Measurements from ENCODE around the gene THEMIS.

The THEMIS gene

DNA sequence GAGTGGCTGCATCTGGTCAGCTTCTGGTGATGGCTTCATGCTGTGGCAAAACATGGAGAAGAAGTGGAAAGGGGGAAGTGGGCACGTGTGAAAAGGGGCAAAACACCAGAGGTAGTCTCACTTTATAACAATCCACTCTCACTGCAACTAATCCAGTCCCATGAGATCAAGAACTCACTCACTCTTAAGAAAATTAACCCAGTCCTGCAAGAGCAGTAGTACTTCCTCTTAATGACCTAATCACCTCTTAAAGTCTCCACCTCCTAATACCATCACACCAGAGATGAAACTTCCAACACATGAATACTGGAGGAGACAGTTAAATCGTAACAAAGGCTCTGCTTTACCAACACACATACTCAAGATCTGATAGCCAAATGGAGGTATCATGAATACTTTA, 152.6 kb downstream of the THEMIS start:
- ChIA-PET POLR2A (ENCODE audit: low non-redundant PET) (no interaction called here), CTCF (no interaction called here)
- DNase-seq (ENCODE audit: low spot score) = no peak
- TF ChIP-seq, protein P1, sequence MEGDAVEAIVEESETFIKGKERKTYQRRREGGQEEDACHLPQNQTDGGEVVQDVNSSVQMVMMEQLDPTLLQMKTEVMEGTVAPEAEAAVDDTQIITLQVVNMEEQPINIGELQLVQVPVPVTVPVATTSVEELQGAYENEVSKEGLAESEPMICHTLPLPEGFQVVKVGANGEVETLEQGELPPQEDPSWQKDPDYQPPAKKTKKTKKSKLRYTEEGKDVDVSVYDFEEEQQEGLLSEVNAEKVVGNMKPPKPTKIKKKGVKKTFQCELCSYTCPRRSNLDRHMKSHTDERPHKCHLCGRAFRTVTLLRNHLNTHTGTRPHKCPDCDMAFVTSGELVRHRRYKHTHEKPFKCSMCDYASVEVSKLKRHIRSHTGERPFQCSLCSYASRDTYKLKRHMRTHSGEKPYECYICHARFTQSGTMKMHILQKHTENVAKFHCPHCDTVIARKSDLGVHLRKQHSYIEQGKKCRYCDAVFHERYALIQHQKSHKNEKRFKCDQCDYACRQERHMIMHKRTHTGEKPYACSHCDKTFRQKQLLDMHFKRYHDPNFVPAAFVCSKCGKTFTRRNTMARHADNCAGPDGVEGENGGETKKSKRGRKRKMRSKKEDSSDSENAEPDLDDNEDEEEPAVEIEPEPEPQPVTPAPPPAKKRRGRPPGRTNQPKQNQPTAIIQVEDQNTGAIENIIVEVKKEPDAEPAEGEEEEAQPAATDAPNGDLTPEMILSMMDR (conservative IDR thresholded peaks at IDR 0.05; ENCODE audit: low read depth) = no peak
- no peak overlapping the region for H3K27ac ChIP-seq

DNA sequence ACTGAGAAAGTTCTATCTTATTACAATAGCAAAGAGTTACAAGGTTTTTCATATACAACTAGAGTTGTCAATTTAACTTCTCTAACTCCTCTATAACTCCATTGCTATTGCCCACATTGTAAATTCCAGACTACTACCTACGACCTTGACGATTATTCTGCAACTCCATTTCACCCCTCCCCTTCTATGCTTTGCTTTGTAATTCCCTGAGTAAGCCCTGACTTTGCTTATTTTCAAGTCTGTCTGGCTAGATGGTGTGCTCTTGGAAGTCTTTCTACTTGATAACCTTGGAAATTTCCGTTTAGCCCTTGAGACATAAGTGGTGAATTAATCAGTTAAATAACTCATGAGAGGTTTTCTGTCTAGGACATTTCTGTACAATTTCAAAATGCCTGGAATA, 162.4 kb downstream of the THEMIS start:
- ChIA-PET POLR2A (ENCODE audit: low non-redundant PET) (no interaction called here), CTCF (no interaction called here)
- H3K27ac ChIP-seq = no peak overlapping the region
- TF ChIP-seq, protein P1 (conservative IDR thresholded peaks at IDR 0.05; ENCODE audit: low read depth) = no peak
- no peak for DNase-seq (ENCODE audit: low spot score)

DNA sequence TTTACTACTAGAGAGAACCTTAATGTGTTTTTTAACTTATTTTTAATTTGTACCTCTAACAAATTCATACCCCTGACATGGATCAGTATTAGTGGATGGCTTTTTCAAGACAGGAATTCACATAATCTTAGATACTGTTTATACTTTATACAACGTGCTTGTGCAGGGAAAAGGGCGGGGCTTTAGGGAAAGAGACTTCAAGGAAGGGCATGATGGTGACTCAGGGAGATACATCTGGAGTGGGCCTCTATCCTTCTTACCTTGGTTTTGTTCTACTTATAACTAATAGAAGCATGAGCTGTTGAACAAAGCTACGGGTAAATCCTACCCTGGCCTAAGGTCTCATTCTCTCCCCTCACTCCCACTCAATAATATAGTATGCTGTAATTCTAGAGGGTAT, 163.1 kb downstream of the THEMIS start:
- TF ChIP-seq, protein P1 (conservative IDR thresholded peaks at IDR 0.05; ENCODE audit: low read depth) = no peak
- POLR2A ChIA-PET (ENCODE audit: low non-redundant PET) = no interaction called here
- H3K27ac ChIP-seq = no peak overlapping the region
- DNase-seq (ENCODE audit: low spot score) = peak; percentile 1
- CTCF ChIA-PET = interaction anchor here (0.6 to 2.0 kb wide), 4 partner anchors 11 to 992 kb away, joined by 3 to 8 read pairs (median 4); no protein-coding TSS in a partner anchor

DNA sequence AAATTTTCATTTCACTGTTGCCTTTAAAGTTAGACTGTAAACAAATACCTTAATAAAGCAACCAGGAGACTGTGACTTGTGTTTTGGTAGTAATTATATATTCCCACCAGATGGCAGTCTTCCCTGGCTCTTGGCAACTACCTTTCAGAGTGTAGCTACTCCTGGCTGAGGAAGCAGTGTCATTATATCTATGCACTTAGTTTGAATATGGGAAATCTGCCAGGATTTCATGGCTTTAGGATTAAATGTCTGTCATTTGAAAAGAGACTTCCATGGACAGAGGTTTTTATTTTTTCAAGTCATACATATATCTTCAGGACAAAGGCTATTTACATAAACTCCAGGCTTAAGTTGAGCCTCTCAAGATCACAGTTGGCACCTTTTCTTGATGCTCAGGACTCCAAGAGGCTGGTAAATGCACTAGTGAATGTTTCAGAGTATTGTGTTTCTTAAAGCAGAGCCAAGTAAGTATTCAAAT, 163.8 kb downstream of the THEMIS start:
- POLR2A ChIA-PET (ENCODE audit: low non-redundant PET) = no interaction called here
- TF ChIP-seq, protein P1 (conservative IDR thresholded peaks at IDR 0.05; ENCODE audit: low read depth) = peak; percentile 73
- peak; percentile 57 for DNase-seq (ENCODE audit: low spot score)
- CTCF ChIA-PET = interaction anchor here (0.5 to 2.0 kb wide), 8 partner anchors 9 to 1832 kb away, joined by 3 to 8 read pairs (median 4); no protein-coding TSS in a partner anchor
- no peak overlapping the region for H3K27ac ChIP-seq

DNA sequence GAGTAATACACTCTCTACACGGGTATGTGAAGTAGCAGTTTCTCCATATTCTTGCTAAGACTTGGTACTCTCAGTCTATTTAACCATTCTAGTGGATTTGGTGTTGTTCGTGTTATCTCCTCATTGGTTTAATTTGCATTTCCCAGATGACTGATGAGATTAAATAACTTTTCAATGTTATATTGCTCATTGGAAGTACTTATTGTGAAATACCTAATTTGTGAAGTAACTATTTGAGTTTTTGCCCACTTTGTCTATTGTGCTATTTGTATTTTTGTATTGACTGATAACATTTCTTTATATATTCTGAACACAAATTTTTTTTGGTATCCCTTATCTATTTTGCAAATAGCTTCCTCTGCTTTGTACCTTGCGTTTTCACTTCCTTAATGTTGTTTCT, 167.9 kb downstream of the THEMIS start:
- no peak overlapping the region for H3K27ac ChIP-seq
- TF ChIP-seq, protein P1 (conservative IDR thresholded peaks at IDR 0.05; ENCODE audit: low read depth) = no peak
- CTCF ChIA-PET = interaction anchor here (0.7 kb wide), 1 partner anchor 998 kb away, joined by 3 read pairs; no protein-coding TSS in a partner anchor
- POLR2A ChIA-PET (ENCODE audit: low non-redundant PET) = no interaction called here
- no peak for DNase-seq (ENCODE audit: low spot score)

DNA sequence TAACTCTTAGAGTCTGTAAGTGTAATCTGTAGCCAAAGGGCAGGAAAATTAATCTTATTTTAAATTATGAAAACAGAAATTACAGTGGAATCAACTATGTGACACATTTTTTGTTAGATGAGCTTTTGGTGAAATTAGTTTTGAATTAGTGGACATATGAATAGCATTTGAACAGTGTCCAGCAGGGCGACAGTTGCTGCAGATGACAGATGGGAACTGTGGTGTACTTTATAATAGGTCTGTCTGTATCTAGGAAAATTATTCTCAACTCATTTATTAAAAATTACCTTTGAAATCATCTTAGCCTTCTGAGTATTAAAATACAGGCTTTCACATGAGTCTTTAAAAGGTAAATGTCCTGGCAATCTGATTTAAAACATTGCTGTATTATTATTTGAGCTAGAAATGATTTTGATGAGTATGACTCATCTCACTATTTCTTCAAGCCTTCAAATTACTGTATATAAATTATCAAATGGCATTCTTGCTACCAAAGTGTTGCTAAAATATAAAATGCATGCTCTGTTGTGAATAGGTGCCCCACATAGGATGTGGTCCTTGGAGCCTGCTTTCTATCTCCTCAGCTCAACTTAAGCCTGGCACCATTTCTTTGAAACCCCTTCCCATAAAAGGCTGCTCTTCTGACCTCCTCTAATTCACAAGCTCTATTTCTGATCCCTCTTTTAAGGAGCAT, 173.5 kb downstream of the THEMIS start:
- CTCF ChIA-PET = interaction anchor here (0.7 to 1.1 kb wide), 3 partner anchors 9 to 11 kb away, joined by 3 to 4 read pairs (median 3); no protein-coding TSS in a partner anchor
- no peak overlapping the region for H3K27ac ChIP-seq
- TF ChIP-seq, protein P1 (conservative IDR thresholded peaks at IDR 0.05; ENCODE audit: low read depth) = no peak
- POLR2A ChIA-PET (ENCODE audit: low non-redundant PET) = no interaction called here
- no peak for DNase-seq (ENCODE audit: low spot score)
